ENCODE data around the gene HPN.

DNA sequence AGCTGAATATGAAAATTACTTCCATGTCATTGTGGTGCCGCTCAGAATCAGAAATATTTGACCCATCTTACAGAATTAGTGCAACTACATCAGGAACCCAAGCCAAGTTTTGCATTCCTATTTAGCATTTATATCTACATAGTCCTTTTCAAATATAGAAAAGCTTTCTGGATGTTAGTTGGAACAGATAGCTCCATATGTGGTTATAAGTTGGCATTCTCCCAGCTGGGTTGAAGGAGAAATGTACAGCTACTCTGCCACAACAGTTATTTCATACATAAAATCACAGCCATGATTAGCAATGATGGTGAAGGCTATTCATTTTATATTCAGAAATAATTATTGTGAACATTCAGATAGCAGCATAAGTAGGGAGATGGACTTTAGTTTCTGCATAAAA, 28.2 kb downstream of the HPN start:
- no peak for TF ChIP-seq CTCF (IDR thresholded peaks at IDR 0.05)
- TF ChIP-seq POLR2A (IDR thresholded peaks at IDR 0.05): no peak

Data from uterus (tissue), 2 donors.